Nasal cavity respiratory epithelium epithelial cell of viscerocranial mucosa (primary cell): Measurements from ENCODE around the gene PAOX. TPM values are rescaled to one million over a fixed set of nuclear protein-coding genes. Genes with fewer than 3 reads are reported as not detected.

Source experiments
- total RNA-seq: library from RNA; depleted of rRNA; stranded (reverse); fragments of >200 nt; gene quantifications from 2 replicates; pipeline ENCODE4 v1.2.3, GENCODE V29; 2014

PAOX gene
- 3.9 and 6.8 TPM in 2 replicates for total RNA-seq

GRCh38 chr10:133379152-133379800 is at the start of gene PAOX:
PAOX (plus strand) TSS chr10:133379262; CDS start chr10:133379317, 55 bp downstream.

DNA sequence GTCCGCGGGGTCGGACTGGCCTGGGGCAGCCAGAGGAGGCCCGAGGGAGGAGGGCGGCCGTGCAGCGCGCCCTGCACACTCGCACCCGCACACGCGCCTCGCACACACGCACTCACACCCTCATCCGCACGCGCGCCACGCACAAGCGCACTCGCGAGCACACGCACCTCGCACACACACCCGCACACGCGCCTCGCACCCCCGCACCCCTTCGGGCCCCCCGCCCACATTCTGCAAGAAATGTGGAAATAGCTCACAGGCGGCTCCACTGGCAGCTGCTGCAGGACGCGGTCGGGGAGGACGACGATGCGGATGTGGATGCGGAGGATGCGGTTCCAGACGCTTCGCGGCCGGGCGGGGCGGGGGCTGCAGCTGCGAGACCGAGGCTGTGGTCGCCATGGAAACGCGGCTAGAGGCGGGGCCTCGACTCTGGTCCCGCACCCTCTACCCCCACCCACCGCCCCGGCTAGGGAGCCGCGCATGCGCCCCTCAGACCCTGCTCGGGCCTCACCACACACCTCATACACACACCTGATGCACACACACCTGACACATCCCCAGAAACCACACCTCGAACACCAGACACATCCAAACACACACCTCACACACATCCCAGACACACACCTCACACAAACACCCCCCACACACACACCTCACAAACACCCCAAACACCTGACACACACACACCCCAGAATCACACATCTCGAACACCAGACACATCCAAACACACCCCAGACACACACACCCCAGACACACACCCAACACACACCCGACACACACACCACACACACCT is 42.3 kb upstream of the PAOX start, which contains the start of gene CALY:
Gene CALY (minus strand): TSS at position 320 of the 793 bp plus-strand sequence. CDS start 7,907 bp downstream, outside the sequence.

DNA sequence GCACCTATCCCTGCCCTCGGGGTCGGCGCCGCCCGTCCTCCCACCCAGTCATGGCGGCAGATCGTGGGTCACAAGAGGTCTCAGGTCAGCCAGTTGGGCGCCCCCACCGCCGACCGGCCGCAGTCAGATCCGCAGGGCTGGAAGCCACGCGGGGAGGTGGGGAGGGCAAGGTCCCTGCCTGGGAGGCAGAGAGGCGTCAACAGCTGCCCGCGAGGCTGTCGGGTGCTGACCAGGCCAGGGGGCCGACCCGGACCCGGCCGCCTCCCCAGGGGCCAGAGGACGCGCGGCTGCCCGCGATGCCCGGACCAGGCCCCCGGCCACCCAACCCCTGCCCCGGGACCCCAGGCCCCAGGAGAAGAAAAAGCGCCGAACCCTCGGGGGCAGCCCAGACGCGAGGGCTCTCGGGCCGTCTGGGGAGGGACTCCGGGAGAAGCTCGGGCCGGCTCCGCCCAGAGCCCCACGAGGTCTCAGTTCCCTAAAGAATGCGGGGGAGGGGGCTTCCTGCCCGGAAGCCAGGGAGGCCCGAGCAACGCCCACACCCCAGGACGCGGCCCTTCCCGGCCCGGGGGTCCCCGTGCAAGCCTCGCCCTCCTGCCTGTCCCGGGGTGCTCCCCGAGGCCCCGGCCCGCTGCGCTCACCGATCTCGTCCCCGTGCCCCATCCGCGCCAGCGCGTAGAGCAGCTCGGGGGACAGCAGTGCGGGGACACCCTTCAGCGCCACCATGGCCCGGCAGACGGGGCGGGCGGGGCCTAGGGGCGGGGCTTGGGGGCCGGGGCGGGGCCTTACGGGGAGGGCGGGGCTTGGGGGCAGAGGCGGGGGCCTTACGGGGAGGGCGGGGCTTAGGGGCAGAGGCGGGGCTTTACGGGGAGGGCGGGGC is 21.5 kb upstream of the PAOX start, which contains the start of gene FUOM:
Gene FUOM (minus strand): TSS at position 735 of the 877 bp plus-strand sequence. CDS start 12 bp downstream, at position 723.

DNA sequence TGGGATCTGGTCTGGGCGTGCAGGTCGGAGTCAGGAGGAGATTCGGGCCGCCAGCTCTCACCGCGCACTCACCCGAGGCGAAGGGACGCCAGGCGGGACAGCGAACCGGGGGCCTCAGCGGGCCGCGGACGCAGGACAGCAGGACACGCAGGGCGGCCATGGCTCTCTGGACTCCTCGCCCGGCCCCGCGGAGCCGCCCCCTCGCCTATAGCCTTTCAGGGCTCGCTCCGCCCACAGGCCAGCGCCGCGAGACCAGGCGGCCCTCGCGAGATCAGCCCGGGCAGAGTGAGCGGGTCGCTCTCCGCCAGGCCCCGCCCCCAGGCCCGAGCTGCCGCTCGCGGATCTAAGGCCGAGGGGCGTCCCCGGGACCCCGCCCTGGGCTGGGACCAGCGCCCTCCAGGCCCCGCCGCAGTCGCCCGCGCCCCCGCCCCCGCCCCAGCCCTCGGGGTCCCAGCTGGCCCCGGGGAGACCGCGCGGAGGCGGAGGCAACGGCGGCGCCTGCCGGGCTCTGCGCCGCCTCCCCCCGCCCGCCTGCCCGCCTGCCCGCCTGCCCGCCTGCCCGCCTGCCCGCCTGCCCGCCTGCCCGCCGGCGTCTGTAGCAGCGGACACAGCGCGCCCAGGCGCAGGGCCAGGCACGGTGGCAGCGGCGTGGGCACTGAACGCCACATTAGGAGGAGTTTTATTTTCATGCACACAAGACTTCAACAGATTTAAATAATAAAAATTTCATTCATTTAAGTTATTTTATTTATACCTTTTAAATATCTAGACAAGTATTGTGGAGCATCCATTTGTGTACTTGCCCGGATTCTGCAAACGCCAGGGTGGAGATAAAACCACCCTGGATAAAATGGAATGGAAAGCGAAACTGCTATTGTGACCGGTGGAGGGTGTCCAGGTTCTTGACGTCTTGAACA is 5.6 kb upstream of the PAOX start, which contains the start of gene ECHS1:
Gene ECHS1 (minus strand): TSS at position 181 of the 917 bp plus-strand sequence. CDS start 21 bp downstream, at position 160.

GRCh38 chr10:133394064-133394663 is 15.1 kb downstream of the PAOX start, which contains the start of gene MTG1:
MTG1 (plus strand) TSS chr10:133394157; CDS start chr10:133394221, 64 bp downstream.

GRCh38 chr10:133424601-133425000 is 45.5 kb downstream of the PAOX start, which contains the start of gene SPRN:
SPRN (minus strand) TSS chr10:133424625; CDS start chr10:133423681, 944 bp downstream.

Other genes starting within 250 kb of the PAOX start
- gene KNDC1, start 219.0 kb upstream of the PAOX start, total RNA-seq: under 0.01 and 0.07 TPM in 2 replicates
- gene UTF1, start 149.0 kb upstream of the PAOX start, total RNA-seq: not detected in 2 replicates
- gene VENTX, start 141.4 kb upstream of the PAOX start, total RNA-seq: not detected in 2 replicates
- gene ADAM8, start 102.4 kb upstream of the PAOX start, total RNA-seq: 26.5 and 147 TPM in 2 replicates
- gene TUBGCP2, start 70.4 kb upstream of the PAOX start, total RNA-seq: 35.2 and 55.2 TPM in 2 replicates
- 11.3 and 11.9 TPM in 2 replicates for gene ZNF511, start 70.3 kb upstream of the PAOX start, total RNA-seq
- gene CALY, start 42.4 kb upstream of the PAOX start, total RNA-seq: not detected in 2 replicates
- not detected in 2 replicates for gene PRAP1, start 31.9 kb upstream of the PAOX start, total RNA-seq
- gene FUOM, start 21.2 kb upstream of the PAOX start, total RNA-seq: 2.8 and 11.3 TPM in 2 replicates
- 45.8 and 52.6 TPM in 2 replicates for gene ECHS1, start 5.9 kb upstream of the PAOX start, total RNA-seq
- gene MTG1, start 14.9 kb downstream of the PAOX start, total RNA-seq: 16.7 and 29.1 TPM in 2 replicates
- gene SPRN, start 45.4 kb downstream of the PAOX start, total RNA-seq: not detected in 2 replicates
- gene SCART1, start 74.7 kb downstream of the PAOX start, total RNA-seq: 0.34 and 0.64 TPM in 2 replicates
- gene CYP2E1, start 148.1 kb downstream of the PAOX start, total RNA-seq: 0.93 and 1.7 TPM in 2 replicates
- not detected in 2 replicates for gene SYCE1, start 186.3 kb downstream of the PAOX start, total RNA-seq
- gene FRG2B, start 247.5 kb downstream of the PAOX start, total RNA-seq: not detected in 2 replicates